Ecto neural progenitor cell (in vitro differentiated cells): ENCODE data around the gene CNTN4.
A peak's percentile ranks its signal among the peaks of the same experiment; 100 is the strongest.

Source experiments
- DNase-seq: peaks from one replicate; pipeline ENCODE4 v3.0.0-alpha.2; 2018; ENCODE audit warnings: low spot score

The CNTN4 gene

DNA sequence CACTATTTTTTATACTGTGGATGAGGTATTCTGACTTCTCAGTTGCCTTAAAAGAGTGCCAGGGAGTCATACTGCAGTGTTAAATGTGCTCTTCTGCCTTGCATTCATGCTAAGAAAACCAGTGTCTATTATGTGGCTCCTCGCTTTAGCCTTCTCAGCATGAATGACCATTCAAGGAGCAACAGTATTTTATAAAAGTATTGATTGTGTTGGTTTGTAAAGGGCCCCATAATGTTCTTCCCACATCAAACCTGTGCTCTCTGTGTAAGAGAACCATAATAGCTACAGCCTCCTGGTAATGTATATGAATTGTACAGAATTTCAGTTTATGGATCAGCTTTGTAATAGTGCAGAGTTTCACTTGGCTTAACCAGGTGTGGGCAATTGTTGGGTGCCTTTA lies 316.4 kb downstream of the CNTN4 start:
- DNase-seq, result no peak

DNA sequence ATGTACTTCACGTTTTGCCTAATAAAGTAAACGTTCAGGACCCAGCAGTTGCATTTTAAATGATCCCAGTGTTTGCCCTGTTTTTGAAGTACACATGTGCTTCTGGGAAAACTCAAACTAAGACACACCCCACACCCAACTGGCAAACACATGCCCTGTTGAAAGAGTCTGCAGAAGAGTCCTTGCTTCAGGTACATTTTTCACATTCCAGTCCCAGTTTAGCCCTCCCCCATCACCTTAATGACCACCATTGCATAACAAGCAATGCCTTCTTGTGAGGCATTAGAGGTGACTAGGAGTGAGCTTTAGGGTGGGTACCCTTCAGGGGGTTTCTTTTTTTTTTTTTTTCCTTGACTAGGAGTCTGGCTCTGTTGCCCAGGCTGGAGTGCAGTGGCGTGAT lies 322.3 kb downstream of the CNTN4 start:
- no peak for DNase-seq

DNA sequence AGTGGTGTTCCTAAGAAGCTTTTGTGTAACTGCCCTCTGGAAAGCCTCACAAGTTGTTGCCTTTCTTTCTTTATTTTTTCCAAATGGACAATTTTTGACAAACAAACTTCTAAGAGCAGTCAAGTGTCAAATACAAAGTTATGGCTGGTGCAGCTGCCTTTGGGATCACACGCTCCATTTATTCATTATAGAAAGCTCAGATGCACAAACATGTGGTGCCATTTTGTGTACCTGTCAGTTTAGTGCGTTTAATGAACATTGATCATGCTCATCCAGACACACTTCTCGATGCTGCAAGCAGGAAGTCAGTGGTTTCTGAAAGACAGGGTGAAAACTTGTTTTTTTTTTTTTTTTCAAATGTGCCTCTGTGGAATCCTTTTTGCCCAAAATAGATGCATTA lies 324.5 kb downstream of the CNTN4 start:
- DNase-seq, result no peak

DNA sequence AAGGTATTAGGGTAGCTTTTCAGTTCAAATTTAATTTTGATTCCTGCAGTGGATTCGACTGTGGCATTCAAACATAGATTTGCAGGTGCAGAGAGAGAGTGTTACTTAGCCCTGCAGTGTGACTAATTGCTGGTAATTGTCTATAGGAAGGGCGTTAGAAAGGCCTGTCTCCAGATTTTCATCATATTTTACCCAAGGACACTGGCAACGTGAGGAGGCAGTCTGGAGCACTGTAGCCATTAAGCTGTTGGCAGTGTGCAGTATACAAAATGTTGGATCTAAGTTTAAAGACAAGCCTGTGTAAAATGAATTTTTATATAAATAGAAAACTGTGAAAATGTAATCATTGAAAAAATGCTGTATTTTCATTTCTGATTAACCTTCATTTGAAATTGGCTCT lies 342.9 kb downstream of the CNTN4 start:
- DNase-seq, result no peak

DNA sequence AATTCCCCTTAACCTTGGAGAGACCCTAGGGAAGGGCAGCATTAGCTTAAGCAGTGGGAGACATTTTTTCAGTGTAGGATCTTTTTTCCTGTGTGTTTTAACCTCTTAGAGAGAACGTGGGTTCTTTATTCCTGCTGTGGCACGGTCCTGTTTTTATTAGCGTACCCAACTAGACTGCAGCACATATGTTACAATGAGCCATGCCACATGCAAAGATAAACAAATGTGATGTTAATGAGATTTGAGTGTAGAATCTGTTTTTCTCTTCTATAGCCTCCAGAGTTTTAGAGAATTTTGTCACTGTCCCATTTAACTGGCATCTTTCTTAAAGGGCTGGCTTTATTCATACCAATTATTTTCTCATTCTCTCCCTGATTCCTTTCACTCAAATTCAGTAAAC lies 347.5 kb downstream of the CNTN4 start:
- no peak for DNase-seq

DNA sequence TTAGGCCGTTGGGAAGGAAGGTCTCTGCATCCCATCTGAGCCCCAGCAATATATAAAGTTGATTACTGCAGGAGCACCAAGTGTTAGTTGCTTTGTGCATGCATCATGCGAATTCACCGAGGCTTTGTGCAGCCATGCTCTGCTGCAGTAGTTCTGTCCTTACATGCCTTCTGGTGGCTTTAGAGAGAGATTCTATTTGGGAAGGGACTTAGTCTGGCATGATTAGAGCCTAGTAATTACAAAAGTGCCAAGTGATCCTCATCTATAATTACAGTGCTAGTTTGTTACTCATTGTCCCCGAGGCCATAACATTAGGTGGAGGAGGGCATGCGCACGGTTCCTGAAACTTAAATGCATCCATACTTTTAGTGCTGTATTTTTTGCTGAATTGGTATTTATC lies 353.6 kb downstream of the CNTN4 start:
- DNase-seq, result no peak

DNA sequence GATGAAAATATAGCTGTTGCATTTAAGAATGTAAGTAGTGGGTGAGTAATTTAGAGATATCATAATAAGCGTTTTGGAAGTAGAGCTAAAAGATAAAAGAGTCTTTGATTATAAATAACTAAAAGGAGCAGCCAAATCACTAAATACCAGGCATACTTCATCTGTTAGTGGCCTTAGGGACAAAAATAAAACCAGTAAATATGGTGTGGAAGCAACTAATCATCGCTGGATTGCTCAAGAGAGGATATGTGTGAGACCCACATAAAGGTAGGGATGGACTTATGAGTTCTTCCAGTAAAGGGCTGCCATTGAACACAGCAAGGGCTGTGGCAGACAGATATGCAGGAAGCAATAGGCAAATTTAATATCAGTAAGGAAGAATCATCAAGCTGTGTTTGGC lies 356.2 kb downstream of the CNTN4 start:
- DNase-seq, result no peak

DNA sequence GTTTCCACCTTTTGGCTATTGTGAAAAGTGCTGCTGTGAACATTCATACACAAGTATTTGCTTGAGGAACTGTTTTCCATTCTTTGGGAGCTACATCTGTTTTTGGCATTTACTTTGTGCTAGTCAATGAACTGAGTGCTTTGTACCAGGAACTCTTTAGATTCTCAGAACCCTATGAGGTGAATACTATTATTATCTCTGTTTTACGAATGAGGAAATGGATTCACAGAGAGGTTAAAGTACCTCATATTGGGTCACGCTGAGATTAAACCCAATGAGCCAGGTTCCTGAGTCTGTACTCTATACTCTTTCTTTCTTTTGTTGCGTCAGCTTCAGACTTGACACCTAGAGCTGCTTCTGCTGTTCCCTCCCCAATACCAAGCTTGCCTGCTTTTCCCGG lies 358.1 kb downstream of the CNTN4 start:
- DNase-seq, result no peak

DNA sequence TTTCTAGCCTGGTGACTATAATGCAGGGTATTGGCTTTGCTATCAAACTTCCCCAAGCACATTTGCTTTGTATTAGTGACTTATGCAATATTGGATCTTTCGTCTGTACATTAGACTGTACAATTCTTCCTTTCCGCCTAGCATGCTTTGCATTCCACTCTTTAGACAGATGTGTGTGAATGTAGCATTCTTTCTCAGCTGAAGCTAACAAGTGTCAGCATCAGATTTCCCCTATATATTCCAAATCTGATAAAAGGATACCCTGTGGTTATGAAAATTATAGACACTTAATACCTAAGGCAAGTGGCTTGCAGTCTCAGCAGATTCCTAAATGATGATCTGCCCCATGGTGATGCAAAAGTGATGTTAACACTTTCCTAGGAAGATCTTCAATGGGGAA lies 360.1 kb downstream of the CNTN4 start:
- no peak for DNase-seq

DNA sequence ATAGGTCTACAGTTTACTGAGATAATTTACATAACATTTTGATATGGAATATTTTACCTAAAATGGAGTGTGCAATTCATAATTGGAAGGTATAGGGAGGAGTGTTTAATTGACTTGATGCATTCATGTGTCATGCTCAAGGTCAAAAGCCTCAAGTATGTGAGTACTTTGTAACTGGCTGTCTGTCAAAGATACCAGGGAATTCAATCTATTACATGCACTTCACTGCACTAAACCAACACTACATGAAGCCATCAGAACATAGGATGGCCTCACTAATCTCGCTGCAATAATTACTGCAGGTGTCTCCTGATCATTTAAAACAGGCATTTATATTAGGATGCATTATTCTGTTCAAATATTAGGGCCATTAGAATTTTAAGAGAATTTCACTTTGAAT lies 367.2 kb downstream of the CNTN4 start:
- DNase-seq, result no peak

- DNase-seq, result no peak
Observed at GRCh38 chr3:2468816-2469215, 370.1 kb downstream of the CNTN4 start.

GRCh38 chr3:2476996-2477395 lies 378.3 kb downstream of the CNTN4 start:
- DNase-seq, result no peak

DNA sequence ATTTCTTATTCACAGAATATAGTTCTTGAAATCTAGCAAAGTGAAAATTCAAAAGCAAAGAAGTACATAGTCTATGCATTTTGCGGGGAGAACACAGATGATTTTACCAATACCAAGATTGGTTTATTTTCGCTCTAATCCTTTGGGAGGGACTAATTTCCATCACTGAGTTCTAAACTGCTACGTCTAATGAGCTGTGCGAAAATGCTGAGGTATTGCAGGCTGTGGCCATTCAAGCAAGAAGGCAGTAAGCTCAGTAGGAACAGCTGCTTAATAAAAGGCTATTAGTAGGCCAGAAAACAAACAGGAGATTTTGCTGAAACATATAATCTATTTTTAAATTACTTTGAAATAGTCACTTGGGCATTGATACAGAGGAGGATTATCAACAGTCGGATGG lies 379.0 kb downstream of the CNTN4 start:
- no peak for DNase-seq

DNA sequence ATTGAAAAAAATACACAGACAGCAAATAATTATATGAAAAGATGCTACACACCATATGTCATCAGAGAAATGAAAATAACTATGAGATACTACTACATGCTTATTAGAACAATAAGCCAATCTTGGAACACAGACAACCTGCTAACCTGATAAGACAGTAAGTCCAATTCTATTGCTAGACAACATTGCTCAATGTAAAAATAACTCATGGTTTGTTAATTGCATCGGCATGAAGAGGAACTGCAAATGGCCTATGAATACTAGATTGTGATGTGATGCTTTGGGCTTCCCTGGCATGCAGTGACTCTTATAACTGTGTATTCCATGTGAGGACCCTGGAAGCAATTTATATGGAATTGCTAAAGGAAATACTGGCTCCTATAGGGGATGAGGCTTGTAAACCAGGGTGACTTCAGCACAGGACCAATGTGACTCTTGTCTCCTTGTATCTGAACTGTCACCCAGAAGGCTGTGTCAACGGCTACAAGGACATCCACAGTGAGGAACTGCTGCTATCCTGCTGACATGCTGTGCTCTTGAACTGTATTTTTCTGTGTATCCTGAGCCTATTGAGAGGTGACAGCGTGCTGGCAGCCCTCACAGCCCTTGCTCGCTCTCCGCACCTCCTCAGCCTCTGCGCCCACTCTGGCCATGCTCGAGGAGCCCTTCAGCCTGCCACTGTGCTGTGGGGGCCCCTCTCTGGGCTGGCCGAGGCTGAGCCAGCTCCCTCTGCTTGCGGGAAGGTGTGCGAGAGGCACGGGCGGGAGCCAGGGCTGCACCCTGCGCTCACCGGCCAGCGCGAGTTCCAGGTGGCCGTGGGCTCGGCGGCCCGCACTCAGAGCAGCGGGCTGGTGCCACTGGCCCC lies 385.7 kb downstream of the CNTN4 start:
- DNase-seq, result no peak

DNA sequence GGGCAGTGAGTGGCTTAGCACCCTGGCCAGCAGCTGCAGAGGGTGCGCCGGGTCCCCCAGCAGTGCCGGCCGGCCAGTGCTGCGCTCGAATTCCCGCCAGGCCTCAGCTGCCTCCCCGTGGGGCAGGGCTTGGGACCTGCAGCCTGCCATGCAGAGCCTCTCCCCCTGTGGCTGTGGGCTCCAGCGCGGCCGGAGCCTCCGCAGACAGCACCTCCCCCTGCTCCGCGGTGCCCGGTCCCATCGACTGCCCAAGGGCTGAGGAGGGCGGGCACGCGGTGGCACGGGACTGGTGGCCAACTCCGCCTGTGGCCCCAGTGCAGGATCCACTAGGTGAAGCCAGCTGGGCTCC lies 386.3 kb downstream of the CNTN4 start:
- DNase-seq, result no peak

GRCh38 chr3:2495746-2496145 lies 397.1 kb downstream of the CNTN4 start:
- no peak for DNase-seq

DNA sequence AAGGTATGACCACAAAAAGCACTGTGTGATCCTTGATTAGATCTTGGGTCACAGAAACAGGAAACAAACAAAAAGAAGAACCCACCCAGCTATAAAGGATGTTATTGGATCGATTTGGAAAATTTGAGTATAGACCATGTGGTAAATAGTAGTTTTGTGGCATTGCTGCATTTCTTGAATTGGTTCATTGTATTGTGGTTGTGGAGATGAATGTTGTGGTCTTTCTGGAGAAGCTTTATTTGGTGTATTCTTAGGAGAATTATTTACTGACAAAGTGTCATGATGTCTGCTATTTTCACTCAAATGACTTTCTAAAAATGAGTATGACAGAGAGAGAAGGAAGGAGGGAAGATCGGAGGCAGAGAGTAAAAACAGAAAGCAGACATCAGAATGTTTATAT lies 406.2 kb downstream of the CNTN4 start:
- DNase-seq, result no peak

- DNase-seq, result no peak
Observed at GRCh38 chr3:2506776-2507175, 408.1 kb downstream of the CNTN4 start.

DNA sequence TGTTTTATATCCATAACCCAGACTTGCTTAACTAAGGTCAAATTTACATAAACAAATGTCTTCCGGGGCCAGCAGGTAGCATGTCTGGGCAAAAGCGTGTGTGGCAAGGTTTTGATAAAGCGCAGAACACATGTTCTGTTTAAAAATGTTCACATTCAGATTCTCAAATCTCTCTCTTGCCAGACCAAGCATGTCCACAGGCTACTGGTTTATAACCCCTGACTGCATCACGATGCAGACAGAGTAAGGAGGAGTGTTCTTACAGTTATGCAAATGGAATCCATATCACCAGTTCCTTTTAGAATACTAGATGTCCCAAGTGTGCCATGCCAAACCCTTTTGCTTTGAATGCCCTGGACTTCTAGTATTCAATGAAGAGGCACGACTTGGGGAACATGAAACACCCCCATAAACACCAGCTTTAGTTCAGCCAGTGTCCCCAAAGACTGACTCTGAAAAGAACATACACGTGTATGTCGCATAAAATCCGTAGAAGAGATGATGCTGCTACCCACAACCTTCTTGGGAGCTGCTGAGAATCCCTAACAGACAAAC lies 412.0 kb downstream of the CNTN4 start:
- no peak for DNase-seq

DNA sequence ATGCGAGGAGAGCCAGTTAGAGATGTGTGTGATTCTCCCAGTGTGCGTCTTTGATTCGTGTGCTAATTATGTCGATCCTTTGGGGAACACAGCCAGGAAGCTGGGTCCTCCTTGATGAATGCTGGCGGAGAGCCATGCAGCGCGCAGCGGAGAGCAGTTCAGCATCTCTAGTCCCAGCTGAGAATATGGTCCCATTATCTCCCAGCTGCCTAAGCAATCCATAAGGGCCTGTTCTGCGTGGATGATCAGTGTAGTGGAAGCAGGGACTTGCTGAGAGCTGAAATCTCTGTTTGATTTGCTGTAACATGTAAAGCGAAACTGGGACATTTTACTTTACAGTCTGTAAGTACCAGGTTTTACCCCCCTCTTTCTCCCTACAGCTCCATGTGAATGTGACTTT lies 412.7 kb downstream of the CNTN4 start:
- peak; percentile 44 for DNase-seq

DNA sequence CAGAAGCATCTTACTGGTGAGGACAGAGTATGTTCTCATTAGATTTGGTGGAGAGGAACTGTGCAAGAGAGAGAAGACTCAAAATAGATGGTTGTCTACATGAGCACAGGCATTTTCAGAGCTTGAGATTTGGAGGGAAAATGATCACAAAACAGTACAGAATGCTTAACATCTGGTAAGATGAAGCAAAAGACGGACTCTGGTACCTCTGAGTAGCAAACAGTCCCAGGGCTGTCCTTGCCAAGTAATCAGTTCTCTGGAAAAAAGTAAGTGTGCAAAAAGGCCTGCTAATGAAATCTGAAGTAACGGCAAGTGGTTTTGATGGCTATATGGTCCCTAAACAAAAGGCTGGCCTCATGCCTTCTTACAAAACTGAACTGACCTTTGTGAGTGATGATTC lies 414.2 kb downstream of the CNTN4 start:
- DNase-seq, result no peak

DNA sequence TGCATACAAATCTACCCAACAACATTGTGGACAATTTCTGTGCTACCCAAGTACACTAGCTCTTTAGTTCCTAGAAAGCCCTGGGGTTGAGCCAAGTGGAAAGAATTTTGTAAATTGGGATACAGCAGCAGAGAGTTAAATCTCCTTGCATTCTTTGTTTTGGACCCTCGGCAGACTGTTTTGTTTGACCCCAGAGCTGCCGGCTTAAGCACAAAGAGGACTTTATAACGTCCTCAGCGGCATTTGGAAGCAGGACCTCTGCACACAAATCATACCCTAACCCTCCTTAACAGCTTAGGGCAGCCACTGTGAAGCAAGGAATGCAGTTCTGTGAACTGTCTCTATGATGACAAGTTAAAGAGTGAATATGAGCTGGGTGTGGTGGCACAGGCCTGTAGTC lies 415.3 kb downstream of the CNTN4 start:
- peak; percentile 60 for DNase-seq

GRCh38 chr3:2516762-2517441 lies 418.2 kb downstream of the CNTN4 start:
- no peak for DNase-seq
